HG02870 (cell line): ENCODE data around the gene CALML3.

Experiments
- ATAC-seq: cut with Tn5 transposase; IDR thresholded peaks from one replicate; pipeline ENCODE4 v1.9.1; 2021; ENCODE audit warnings: mild to moderate bottlenecking, moderate library complexity; ENCODE audit not compliant: unreplicated experiment

The CALML3 gene

GRCh38 chr10:5565671-5566581, 41.2 kb downstream of the CALML3 start:
- no peak for ATAC-seq

- no peak for ATAC-seq
Observed at GRCh38 chr10:5566614-5567013, 41.9 kb downstream of the CALML3 start.

GRCh38 chr10:5567477-5567876, 42.7 kb downstream of the CALML3 start:
- ATAC-seq, result no peak

- no peak for ATAC-seq
Observed at GRCh38 chr10:5568984-5569383, 44.2 kb downstream of the CALML3 start.

GRCh38 chr10:5569568-5569967, 44.8 kb downstream of the CALML3 start:
- no peak for ATAC-seq

GRCh38 chr10:5570007-5570655, 45.4 kb downstream of the CALML3 start:
- no peak for ATAC-seq

GRCh38 chr10:5570979-5571810, 46.4 kb downstream of the CALML3 start:
- ATAC-seq, result no peak

- ATAC-seq, result no peak
Observed at GRCh38 chr10:5571826-5572225, 47.1 kb downstream of the CALML3 start.

GRCh38 chr10:5573319-5573950, 48.7 kb downstream of the CALML3 start:
- no peak for ATAC-seq

- no peak for ATAC-seq
Observed at GRCh38 chr10:5573968-5574641, 49.3 kb downstream of the CALML3 start.

GRCh38 chr10:5574642-5575131, 49.9 kb downstream of the CALML3 start:
- ATAC-seq, result no peak

- ATAC-seq, result no peak
Observed at GRCh38 chr10:5575144-5575481, 50.4 kb downstream of the CALML3 start.

- no peak for ATAC-seq
Observed at GRCh38 chr10:5575482-5576153, 50.9 kb downstream of the CALML3 start.

- no peak for ATAC-seq
Observed at GRCh38 chr10:5576154-5576748, 51.5 kb downstream of the CALML3 start.
